ENCODE data around the gene MRNIP.
A peak's percentile ranks its signal among the peaks of the same experiment; 100 is the strongest.

MRNIP gene

GRCh38 chr5:179860301-179860700, 1.7 kb upstream of the MRNIP start:
- Histone ChIP-seq H3K4me3 (ENCODE audit: insufficient read depth, low read length, poor library complexity, severe bottlenecking) (no peak overlapping the region), H3K9me3 (ENCODE audit: insufficient read depth, low read length) (no peaks in the 10 kb centered on the region), H3K79me2 (ENCODE audit: insufficient read depth, low read length) (peaks cover 7% of the 10 kb centered on the region; the same call in 1 of the 2 replicates), H3K27me3 (ENCODE audit: low read length) (no peaks in the 10 kb centered on the region), H2AFZ (ENCODE audit: low read depth, low read length, severe bottlenecking) (no peak overlapping the region), H3K36me3 (ENCODE audit: low read length) (peaks cover 11% of the 10 kb centered on the region; the same call in 1 of the 2 replicates), H3K4me2 (ENCODE audit: low read depth, low read length, poor library complexity, severe bottlenecking) (no peak overlapping the region), H3K9ac (ENCODE audit: low read length) (no peak overlapping the region), H3F3A (ENCODE audit: insufficient read depth) (peaks cover 10% of the 10 kb centered on the region), H3K9me2 (replicated peaks; ENCODE audit: insufficient read depth, low read length) (no peaks in the 10 kb centered on the region), H3K27ac (ENCODE audit: low read depth, low read length) (no peak overlapping the region), H4K20me1 (ENCODE audit: low read depth, low read length) (no peaks in the 10 kb centered on the region)
- TF ChIP-seq EZH2phosphoT487 (conservative IDR thresholded peaks at IDR 0.05; ENCODE audit: low read length) (no peak), CTCF (IDR thresholded peaks at IDR 0.05; ENCODE audit: insufficient read depth, low read length, poor library complexity, severe bottlenecking) (no peak)

GRCh38 chr5:179858241-179858585, 404 bp downstream of the MRNIP start:
- Histone ChIP-seq H3K79me2 (ENCODE audit: insufficient read depth, low read length) (peaks cover 11% of the 10 kb centered on the region), H3K27ac (ENCODE audit: low read depth, low read length) (peak overlapping the region; percentile 61), H3K9me3 (ENCODE audit: insufficient read depth, low read length) (no peaks in the 10 kb centered on the region), H3K27me3 (ENCODE audit: low read length) (no peaks in the 10 kb centered on the region), H4K20me1 (ENCODE audit: low read depth, low read length) (no peaks in the 10 kb centered on the region), H3K4me2 (ENCODE audit: low read depth, low read length, poor library complexity, severe bottlenecking) (peak overlapping the region; percentile 75), H3K36me3 (ENCODE audit: low read length) (peaks cover 11% of the 10 kb centered on the region; the same call in 1 of the 2 replicates), H3K9ac (ENCODE audit: low read length) (peak overlapping the region; percentile 70), H3F3A (ENCODE audit: insufficient read depth) (peaks cover 10% of the 10 kb centered on the region), H3K9me2 (replicated peaks; ENCODE audit: insufficient read depth, low read length) (no peaks in the 10 kb centered on the region), H3K4me3 (ENCODE audit: insufficient read depth, low read length, poor library complexity, severe bottlenecking) (peak overlapping the region; percentile 75), H2AFZ (ENCODE audit: low read depth, low read length, severe bottlenecking) (peak overlapping the region; percentile 98)
- TF ChIP-seq EZH2phosphoT487 (conservative IDR thresholded peaks at IDR 0.05; ENCODE audit: low read length) (no peak), CTCF (IDR thresholded peaks at IDR 0.05; ENCODE audit: insufficient read depth, low read length, poor library complexity, severe bottlenecking) (no peak)

GRCh38 chr5:179854356-179854755, 4.3 kb downstream of the MRNIP start:
- Histone ChIP-seq H3F3A (ENCODE audit: insufficient read depth) (peaks cover 4% of the 10 kb centered on the region), H3K27ac (ENCODE audit: low read depth, low read length) (no peak overlapping the region), H3K4me3 (ENCODE audit: insufficient read depth, low read length, poor library complexity, severe bottlenecking) (no peak overlapping the region), H4K20me1 (ENCODE audit: low read depth, low read length) (no peaks in the 10 kb centered on the region), H2AFZ (ENCODE audit: low read depth, low read length, severe bottlenecking) (no peak overlapping the region), H3K36me3 (ENCODE audit: low read length) (no peaks in the 10 kb centered on the region), H3K4me2 (ENCODE audit: low read depth, low read length, poor library complexity, severe bottlenecking) (no peak overlapping the region), H3K27me3 (ENCODE audit: low read length) (no peaks in the 10 kb centered on the region), H3K9me2 (replicated peaks; ENCODE audit: insufficient read depth, low read length) (no peaks in the 10 kb centered on the region), H3K9ac (ENCODE audit: low read length) (no peak overlapping the region), H3K9me3 (ENCODE audit: insufficient read depth, low read length) (no peaks in the 10 kb centered on the region), H3K79me2 (ENCODE audit: insufficient read depth, low read length) (peaks cover 11% of the 10 kb centered on the region)
- TF ChIP-seq CTCF (IDR thresholded peaks at IDR 0.05; ENCODE audit: insufficient read depth, low read length, poor library complexity, severe bottlenecking) (no peak), EZH2phosphoT487 (conservative IDR thresholded peaks at IDR 0.05; ENCODE audit: low read length) (no peak)

Measured in SU-DHL-6 (cell line).